HG03432 (cell line): ENCODE measurements around the gene MAEL.

Source experiments
- ATAC-seq: cut with Tn5 transposase; IDR thresholded peaks from one replicate; pipeline ENCODE4 v1.9.1; 2021; ENCODE audit warnings: mild to moderate bottlenecking, moderate library complexity; ENCODE audit not compliant: unreplicated experiment

Gene MAEL

GRCh38 chr1:166988974-166989515, at the start of gene MAEL:
Gene MAEL (plus strand): TSS chr1:166989280. CDS start chr1:166989353, 73 bp downstream.
- no peak for ATAC-seq

DNA sequence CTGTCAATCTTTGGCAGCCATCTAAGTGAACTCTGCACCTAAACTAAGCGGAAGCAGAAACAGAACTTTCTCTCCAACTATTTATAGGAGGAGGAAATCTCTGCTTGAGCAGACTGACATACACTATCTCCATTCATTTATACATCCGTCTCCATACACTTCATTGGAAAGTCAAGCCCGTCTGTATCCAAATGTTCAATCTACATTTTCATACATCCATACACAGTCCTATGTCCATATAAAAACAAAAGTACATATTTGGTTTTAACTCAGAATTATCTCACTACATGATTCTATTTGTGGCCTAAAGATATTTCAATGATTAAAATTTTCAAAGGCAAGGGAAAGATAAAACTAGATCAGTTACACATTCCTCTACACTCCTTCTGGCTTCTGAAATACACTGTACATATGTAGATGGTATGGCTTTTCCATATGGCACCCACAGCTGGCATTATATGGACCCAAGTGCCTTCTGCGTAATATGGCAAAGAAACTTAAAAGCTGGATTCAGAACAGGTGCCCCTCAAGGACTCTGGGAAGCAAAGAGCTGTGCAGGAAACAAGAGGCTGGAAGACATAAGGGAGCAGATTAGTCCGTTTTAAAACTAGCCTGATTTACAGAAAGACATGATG, 49.2 kb upstream of the MAEL start:
- ATAC-seq: no peak

- ATAC-seq: no peak
Observed at GRCh38 chr1:166944186-166944967, 44.7 kb upstream of the MAEL start.

DNA sequence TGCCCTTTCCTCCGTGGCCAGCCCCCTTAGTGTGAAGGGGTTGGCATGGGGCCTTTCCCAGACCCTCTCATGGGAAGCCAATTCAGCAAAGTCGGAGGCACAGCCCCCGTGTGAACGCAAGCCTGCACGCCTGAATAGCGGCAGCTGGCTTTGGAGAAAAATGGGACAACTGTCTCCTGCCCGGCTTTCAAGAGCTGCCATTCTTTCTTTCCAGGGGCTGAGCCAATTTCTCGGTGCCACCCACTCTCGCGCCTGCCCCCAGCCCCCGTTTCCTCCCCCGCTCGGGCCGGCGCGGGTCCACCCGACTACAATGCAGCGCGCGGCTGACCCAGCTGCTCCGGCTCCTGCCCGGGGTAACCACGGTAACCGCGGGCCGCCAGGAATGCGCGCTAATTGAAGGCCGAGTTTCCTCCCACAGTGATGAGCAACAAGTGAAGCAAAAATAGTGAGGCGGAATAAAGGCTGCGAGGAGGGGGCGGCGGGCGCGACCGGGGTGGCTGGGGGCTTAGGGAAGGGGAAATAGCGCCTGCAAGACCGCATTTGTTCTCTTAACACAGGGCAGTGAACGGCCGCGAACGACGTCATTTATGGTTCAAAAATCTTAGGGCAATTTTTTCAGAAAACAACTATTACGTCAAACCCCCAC, 41.6 kb upstream of the MAEL start:
- peak; percentile 64 for ATAC-seq

GRCh38 chr1:166948856-166949350, 40.2 kb upstream of the MAEL start:
- no peak for ATAC-seq

DNA sequence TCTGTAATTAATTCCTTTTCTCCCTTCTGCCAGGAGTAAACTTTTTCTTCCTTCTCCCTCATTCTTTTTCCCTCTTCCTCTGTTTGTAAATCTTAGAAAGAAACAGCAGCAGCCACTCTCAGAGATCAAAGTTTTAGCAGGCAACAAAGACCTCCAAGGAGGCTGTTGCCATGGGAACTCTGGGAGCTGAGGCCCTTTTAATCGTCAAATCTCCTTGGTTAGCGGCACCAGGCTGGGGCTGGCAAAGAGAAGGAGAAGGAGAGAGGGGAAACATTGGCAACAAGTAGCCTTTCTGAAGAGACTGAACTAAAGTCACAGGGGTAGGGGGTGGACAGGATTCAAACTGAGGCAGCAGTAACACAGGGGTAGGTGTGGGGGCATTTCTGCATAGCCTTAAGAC, 38.9 kb upstream of the MAEL start:
- no peak for ATAC-seq

DNA sequence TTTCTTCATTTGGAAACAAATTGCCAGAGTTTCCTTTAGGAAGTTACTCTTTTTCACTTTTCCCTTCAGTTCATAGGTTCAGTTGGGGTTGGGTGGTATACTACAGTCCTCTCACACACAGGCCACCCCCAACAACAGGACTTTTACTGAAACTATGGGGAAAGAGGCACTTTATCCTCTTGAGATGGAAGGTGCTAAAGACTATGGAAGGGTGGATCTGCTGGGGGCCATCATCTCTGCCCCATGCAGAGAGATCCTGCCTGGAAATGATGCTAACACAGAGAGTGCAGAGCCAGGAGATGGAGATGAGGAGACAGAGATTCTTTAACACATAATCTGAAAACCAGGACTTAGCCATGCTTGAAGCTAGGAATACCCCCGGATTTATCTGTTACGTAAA, 38.0 kb upstream of the MAEL start:
- ATAC-seq: no peak

GRCh38 chr1:166952002-166952746, 36.9 kb upstream of the MAEL start:
- ATAC-seq: no peak

- ATAC-seq: no peak
Observed at GRCh38 chr1:166953491-166953890, 35.6 kb upstream of the MAEL start.

- no peak for ATAC-seq
Observed at GRCh38 chr1:166956057-166956850, 32.8 kb upstream of the MAEL start.

DNA sequence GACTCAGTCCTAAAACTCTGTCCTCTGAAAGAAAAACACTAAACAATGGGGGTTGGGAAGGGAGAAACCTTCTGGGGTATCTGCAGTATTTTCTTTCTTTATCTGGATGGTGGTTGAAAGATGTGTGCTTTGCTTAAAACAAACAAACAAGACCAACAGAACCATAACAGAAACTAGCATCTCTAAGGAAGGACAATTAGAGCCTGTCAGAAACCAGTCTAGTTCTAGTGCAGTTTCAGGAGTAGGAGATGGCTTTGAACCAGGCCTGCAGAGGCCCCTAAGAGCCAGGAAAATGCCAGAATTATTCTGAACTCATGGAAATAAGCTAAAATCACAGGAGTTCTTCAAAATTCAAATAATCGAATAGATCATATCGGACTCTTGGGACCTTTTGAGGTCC, 32.2 kb upstream of the MAEL start:
- no peak for ATAC-seq

GRCh38 chr1:166960858-166961474, 28.1 kb upstream of the MAEL start:
- peak; percentile 52 for ATAC-seq

- peak; percentile 77 for ATAC-seq
Observed at GRCh38 chr1:166969074-166969677, 19.9 kb upstream of the MAEL start.

DNA sequence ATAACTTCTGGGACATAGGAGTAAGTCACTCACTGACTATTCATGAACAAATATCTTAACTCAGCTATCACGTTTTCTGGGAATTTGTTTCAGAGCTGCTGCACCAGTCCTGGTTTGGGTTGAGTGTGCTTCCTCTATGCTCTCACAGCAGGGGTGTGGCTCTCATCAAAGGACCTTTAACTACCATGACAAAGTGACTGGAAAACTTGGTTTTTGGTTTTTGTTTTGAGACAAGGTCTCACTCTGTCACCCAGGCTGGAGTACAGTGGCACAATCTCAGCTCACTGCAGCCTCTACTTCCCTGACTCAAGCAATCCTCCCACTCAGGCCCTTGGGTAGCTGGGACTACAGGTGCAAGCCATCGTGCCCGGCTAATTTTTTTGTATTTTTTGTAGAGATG, 17.8 kb upstream of the MAEL start:
- no peak for ATAC-seq

DNA sequence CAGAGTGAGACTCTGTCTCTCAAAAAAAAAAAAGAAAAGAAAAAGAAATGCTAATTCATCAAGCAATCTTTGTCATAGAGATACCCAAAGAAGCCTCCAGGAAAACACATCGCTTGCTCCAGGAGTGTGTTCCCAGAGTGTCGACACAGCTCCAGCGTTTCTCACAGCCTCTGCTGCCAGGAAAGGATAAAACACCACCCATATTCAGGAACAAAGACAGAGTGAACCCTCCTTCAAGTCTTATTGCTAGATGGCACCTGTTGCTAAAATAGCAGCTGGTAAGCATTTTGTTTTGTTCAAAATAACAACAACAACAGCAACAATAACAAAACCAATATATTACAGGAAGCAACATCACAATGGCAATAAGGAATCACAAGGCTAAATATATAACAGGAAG, 16.9 kb upstream of the MAEL start:
- ATAC-seq: no peak

GRCh38 chr1:166972826-166973225, 16.3 kb upstream of the MAEL start:
- no peak for ATAC-seq

DNA sequence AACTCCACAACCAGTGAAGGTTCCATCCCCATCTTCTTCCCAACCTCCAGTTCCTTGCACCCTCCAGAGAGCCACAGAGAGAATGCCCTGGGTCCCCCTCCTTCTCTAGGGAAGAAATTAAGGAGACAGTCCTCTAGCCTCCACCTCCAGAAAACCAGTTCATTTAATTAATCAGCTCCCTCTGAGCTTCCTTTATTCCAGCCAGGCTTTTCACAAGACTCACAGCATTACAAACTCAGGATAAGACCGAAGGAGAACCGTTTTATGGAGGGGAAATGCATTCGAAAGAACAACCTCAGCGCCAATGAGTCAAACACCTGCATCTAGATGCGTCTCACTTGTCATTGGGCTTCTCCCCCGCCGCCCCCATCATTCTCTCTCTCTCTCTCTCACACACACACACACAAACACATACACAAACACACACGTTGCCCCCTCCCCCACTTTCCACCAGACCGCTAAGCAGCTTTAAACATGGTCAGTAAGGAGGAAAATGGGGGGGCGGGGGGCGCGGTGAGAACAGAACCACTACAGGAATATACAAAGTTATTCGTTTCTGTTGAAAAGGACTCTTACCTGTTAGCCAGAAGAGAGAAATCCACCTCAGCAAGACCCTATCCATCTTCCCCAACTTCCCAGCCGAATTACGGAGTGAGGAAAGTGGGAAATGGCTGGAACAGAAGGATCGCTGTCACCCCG, 14.3 kb upstream of the MAEL start:
- peak; percentile 1 for ATAC-seq

DNA sequence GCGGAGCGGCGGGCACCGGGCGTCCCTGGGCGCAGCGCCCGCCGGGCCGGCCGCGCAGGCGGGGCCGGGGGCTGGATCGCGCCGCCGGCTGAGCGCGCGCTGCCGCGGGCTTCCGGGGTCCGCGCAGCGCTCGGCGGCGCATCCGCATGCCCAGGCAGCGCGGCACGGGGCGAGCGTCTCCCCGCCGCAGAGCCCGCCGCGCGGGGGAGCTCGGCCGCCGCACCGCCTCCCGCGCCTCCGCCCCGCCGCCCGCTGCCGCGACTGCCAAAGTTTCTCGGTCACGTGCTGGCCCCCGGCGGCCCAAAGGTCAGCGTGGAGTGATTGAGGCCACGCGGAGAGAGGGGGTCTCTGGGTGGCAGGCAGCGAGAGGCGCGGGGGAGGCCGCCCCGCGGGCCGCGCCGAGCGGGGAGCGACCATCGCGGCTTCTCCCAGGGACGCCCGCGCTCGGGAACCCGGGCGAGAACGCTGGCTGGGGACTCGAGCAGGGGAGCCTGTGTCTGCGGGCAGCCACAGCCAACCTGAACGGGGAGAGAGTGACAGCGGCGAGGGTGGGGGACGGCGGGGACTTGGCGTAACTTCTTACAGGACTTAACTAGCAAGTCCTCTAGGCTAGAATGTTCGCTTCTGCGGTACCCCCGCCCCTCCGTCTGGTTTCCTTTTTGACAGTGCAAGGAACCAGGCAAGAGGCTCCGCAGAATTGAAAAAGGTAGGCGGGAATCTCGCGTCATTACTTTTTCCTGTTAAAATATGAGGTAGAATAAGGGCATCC, 13.5 kb upstream of the MAEL start, which contains the start of gene ILDR2:
Gene ILDR2, minus strand, starts transcription at position 180 of the 769 bp plus-strand sequence. CDS start 272 bp downstream, outside the sequence.
- ATAC-seq: peak; percentile 83
